SU-DHL-6 (cell line): Measurements from ENCODE around the gene EPB41L4B.

Experiments used
- H2AFZ ChIP-seq: fragments of 200-600 bp; sonication (generic); 2 replicates; pipeline ENCODE4 v1.6.1; 2014; ENCODE audit warnings: low read depth, mild to moderate bottlenecking, moderate library complexity, mixed read lengths, antibody characterized with exemption, low read length; ENCODE audit not compliant: severe bottlenecking
- H3F3A ChIP-seq: fragments of 200-600 bp; shearing (Covaris generic); 2 replicates; pipeline ENCODE4 v1.6.0; 2016; ENCODE audit warnings: antibody characterized with exemption, mild to moderate bottlenecking; ENCODE audit not compliant: insufficient read depth
- H3K27ac ChIP-seq: fragments of 200-600 bp; sonication (generic); 2 replicates; pipeline ENCODE4 v1.5.1; 2016; ENCODE audit warnings: low read depth, mild to moderate bottlenecking, low read length, moderate library complexity, mixed read lengths
- H3K27me3 ChIP-seq: fragments of 200-600 bp; sonication (generic), shearing (Covaris generic); 2 replicates; pipeline ENCODE4 v1.6.0; 2014; ENCODE audit warnings: mild to moderate bottlenecking, low read length
- H3K36me3 ChIP-seq: fragments of 200-600 bp; sonication (generic); 2 replicates; pipeline ENCODE4 v1.6.1; 2014; ENCODE audit warnings: mild to moderate bottlenecking, low read length, mixed read lengths
- H3K4me2 ChIP-seq: fragments of 300-600, 200-600 bp; shearing (Covaris generic), sonication (generic); 2 replicates; pipeline ENCODE4 v1.6.0; 2014; ENCODE audit warnings: low read length, low read depth, mild to moderate bottlenecking; ENCODE audit not compliant: poor library complexity, severe bottlenecking
- H3K4me3 ChIP-seq: fragments of 200-600 bp; sonication (generic); 2 replicates; pipeline ENCODE4 v1.5.1; 2014; ENCODE audit warnings: antibody characterized with exemption, low read length, mild to moderate bottlenecking, mixed read lengths; ENCODE audit not compliant: insufficient read depth, poor library complexity, severe bottlenecking
- H3K79me2 ChIP-seq: fragments of 200-600 bp; sonication (generic); 2 replicates; pipeline ENCODE4 v1.6.1; 2014; ENCODE audit warnings: mild to moderate bottlenecking, low read length, moderate library complexity; ENCODE audit not compliant: insufficient read depth
- H3K9ac ChIP-seq: fragments of 200-600 bp; sonication (generic); 2 replicates; pipeline ENCODE4 v1.7.0; 2014; ENCODE audit warnings: mild to moderate bottlenecking, low read length
- H3K9me2 ChIP-seq: fragments of 200-600 bp; sonication (generic); replicated peaks from 2 replicates; pipeline ENCODE4 v1.6.1; 2014; ENCODE audit warnings: low read length; ENCODE audit not compliant: insufficient read depth
- H3K9me3 ChIP-seq: fragments of 200-600 bp; sonication (generic); 2 replicates; pipeline ENCODE4 v1.6.1; 2014; ENCODE audit warnings: low read length, mixed read lengths; ENCODE audit not compliant: insufficient read depth
- H4K20me1 ChIP-seq: fragments of 200-600 bp; sonication (generic); 2 replicates; pipeline ENCODE4 v1.6.1; 2014; ENCODE audit warnings: low read depth, mild to moderate bottlenecking, antibody characterized with exemption, low read length, moderate library complexity, mixed read lengths
- CTCF ChIP-seq: fragments of 200-600 bp; sonication (generic); IDR thresholded peaks from one replicate; pipeline ENCODE4 v1.5.1; 2017; ENCODE audit warnings: antibody characterized with exemption, mild to moderate bottlenecking, low read length, moderate library complexity; ENCODE audit not compliant: insufficient read depth, poor library complexity, severe bottlenecking
- EZH2phosphoT487 ChIP-seq: fragments of 200-600 bp; sonication (generic), shearing (Covaris generic); conservative IDR thresholded peaks from 2 replicates; pipeline ENCODE4 v1.6.1; 2018; ENCODE audit warnings: mild to moderate bottlenecking, antibody characterized with exemption, low read length, moderate library complexity, mixed read lengths

Gene EPB41L4B

GRCh38 chr9:109198736-109199382, 122.0 kb downstream of the EPB41L4B start:
- H3K4me3 ChIP-seq, result no peak overlapping the region

GRCh38 chr9:109193974-109194556, 126.8 kb downstream of the EPB41L4B start:
- TF ChIP-seq CTCF, result no peak
- no peak for TF ChIP-seq EZH2phosphoT487
- no peaks in the 10 kb centered on the region for H3K27me3 ChIP-seq
- H3K9me3 ChIP-seq, result no peaks in the 10 kb centered on the region
- H3K27ac ChIP-seq, result no peak overlapping the region
- no peaks in the 10 kb centered on the region for H3K79me2 ChIP-seq
- no peaks in the 10 kb centered on the region for H3K9me2 ChIP-seq
- H3K9ac ChIP-seq, result no peak overlapping the region
- no peak overlapping the region for H2AFZ ChIP-seq
- H3K4me3 ChIP-seq, result no peak overlapping the region
- H3F3A ChIP-seq, result no peaks in the 10 kb centered on the region
- H3K4me2 ChIP-seq, result no peak overlapping the region
- H4K20me1 ChIP-seq, result no peaks in the 10 kb centered on the region
- H3K36me3 ChIP-seq, result no peaks in the 10 kb centered on the region

More at GRCh38 chr9:109198736-109199382, 122.0 kb downstream of the EPB41L4B start:
- TF ChIP-seq EZH2phosphoT487, result no peak
- no peak for TF ChIP-seq CTCF
- no peak overlapping the region for H3K9ac ChIP-seq
- H3K27ac ChIP-seq, result no peak overlapping the region
- H3K9me2 ChIP-seq, result no peaks in the 10 kb centered on the region
- H3K36me3 ChIP-seq, result no peaks in the 10 kb centered on the region
- no peaks in the 10 kb centered on the region for H3F3A ChIP-seq
- H3K27me3 ChIP-seq, result no peaks in the 10 kb centered on the region
- H3K4me2 ChIP-seq, result no peak overlapping the region
- H3K9me3 ChIP-seq, result no peaks in the 10 kb centered on the region
- no peaks in the 10 kb centered on the region for H3K79me2 ChIP-seq
- H2AFZ ChIP-seq, result no peak overlapping the region
- H4K20me1 ChIP-seq, result no peaks in the 10 kb centered on the region

GRCh38 chr9:109192732-109193361, 128.0 kb downstream of the EPB41L4B start:
- no peaks in the 10 kb centered on the region for H3K9me3 ChIP-seq
- no peak overlapping the region for H3K27ac ChIP-seq
- H4K20me1 ChIP-seq, result no peaks in the 10 kb centered on the region
- TF ChIP-seq EZH2phosphoT487 (no peak), CTCF (no peak)
- H3K9me2 ChIP-seq, result no peaks in the 10 kb centered on the region
- H3K36me3 ChIP-seq, result no peaks in the 10 kb centered on the region
- no peak overlapping the region for H2AFZ ChIP-seq
- no peaks in the 10 kb centered on the region for H3F3A ChIP-seq
- no peak overlapping the region for H3K4me3 ChIP-seq
- no peaks in the 10 kb centered on the region for H3K79me2 ChIP-seq
- no peaks in the 10 kb centered on the region for H3K27me3 ChIP-seq
- no peak overlapping the region for H3K9ac ChIP-seq
- H3K4me2 ChIP-seq, result no peak overlapping the region
